Caco-2 (cell line): ENCODE measurements around the gene RWDD1. TPM values are rescaled to one million over a fixed set of nuclear protein-coding genes. Genes with fewer than 3 reads are reported as not detected.
A peak's percentile ranks its signal among the peaks of the same experiment; 100 is the strongest.

ENCODE experiments used
- BruUV-seq: library from RNA; stranded (reverse); fragments of 400-500 nt; replicated peaks from 2 replicates; lab custom pipeline; 2021; lab: Mats Ljungman, UMichigan
- CTCF ChIA-PET: fragments of 300-600 bp; sonication (Branson Sonifier 250); formaldehyde crosslinking; loops from one replicate; lab custom pipeline; 2022; ENCODE audit warnings: antibody characterized with exemption; lab: Charles Lee
- POLR2A ChIA-PET: fragments of 300-600 bp; sonication (Branson Sonifier 250); formaldehyde crosslinking; loops from one replicate; lab custom pipeline; 2022; ENCODE audit warnings: antibody characterized with exemption; lab: Charles Lee
- DNase-seq, 2 experiments: peaks; one replicate each; pipeline versions ENCODE4 v3.0.0 to v3.0.0-alpha.2; 2020 to 2022
- H3K27me3 ChIP-seq: replicated peaks from 2 replicates; pipeline ENCODE4 v1.6.0; 2011; ENCODE audit warnings: low read length; ENCODE audit not compliant: control insufficient read depth, insufficient read depth
- H3K36me3 ChIP-seq: 2 replicates; pipeline ENCODE4 v1.5.1; 2011; ENCODE audit warnings: low read length; ENCODE audit not compliant: control insufficient read depth, insufficient read depth
- H3K4me1 ChIP-seq: fragments of 250-450 bp; sonication (Bioruptor Pico); 2 replicates; pipeline ENCODE4 v1.5.1; 2020; ENCODE audit warnings: mild to moderate bottlenecking
- H3K4me3 ChIP-seq: 2 replicates; pipeline ENCODE4 v1.5.1; 2011; ENCODE audit warnings: low read depth, mild to moderate bottlenecking, control low read depth, low read length
- H3K9me3 ChIP-seq: fragments of 250-450 bp; sonication (Bioruptor Pico); 2 replicates; pipeline ENCODE4 v1.5.1; 2020; ENCODE audit warnings: mild to moderate bottlenecking, moderate library complexity
- H3K27ac Mint-ChIP-seq: one replicate; pipeline ENCODE4 v1.8.0; 2022; ENCODE audit warnings: mixed read lengths; ENCODE audit not compliant: unreplicated experiment
- H3K27me3 Mint-ChIP-seq: one replicate; pipeline ENCODE4 v1.8.0; 2022; ENCODE audit warnings: mixed read lengths; ENCODE audit not compliant: insufficient read depth, unreplicated experiment
- H3K36me3 Mint-ChIP-seq: one replicate; pipeline ENCODE4 v1.8.0; 2022; ENCODE audit warnings: mild to moderate bottlenecking, mixed read lengths; ENCODE audit not compliant: insufficient read depth, unreplicated experiment
- H3K4me1 Mint-ChIP-seq: one replicate; pipeline ENCODE4 v1.8.0; 2022; ENCODE audit warnings: low read depth, mixed read lengths; ENCODE audit not compliant: unreplicated experiment
- H3K4me3 Mint-ChIP-seq: one replicate; pipeline ENCODE4 v1.8.0; 2022; ENCODE audit warnings: mild to moderate bottlenecking, moderate library complexity, mixed read lengths; ENCODE audit not compliant: unreplicated experiment
- H3K9me3 Mint-ChIP-seq: one replicate; pipeline ENCODE4 v1.8.0; 2022; ENCODE audit warnings: mixed read lengths; ENCODE audit not compliant: unreplicated experiment
- intact Hi-C: fragments of 100-400 bp; cut with micrococcal nuclease; formaldehyde crosslinking; loops from one replicate; pipeline ENCODE4 v1.10.0; 2022; ENCODE audit not compliant: unreplicated experiment
- total RNA-seq: library from RNA; stranded (reverse); gene quantifications from 2 replicates; pipeline ENCODE4 v1.2.3, GENCODE V29; 2022
- TF ChIP-seq, protein P1 (sequence below), 2 experiments: fragments of 200-600 bp in 1 of 2; IDR thresholded peaks; 1 replicate in 1 of 2; 2 replicates in 1 of 2; pipeline versions ENCODE4 v1.5.1 to v1.8.0; 2011 to 2022; ENCODE audit warnings: antibody characterized with exemption in 1 of 2, control low read depth in 1 of 2, inconsistent platforms in 1 of 2, low read depth in 1 of 2, low read length in 1 of 2, mild to moderate bottlenecking in 1 of 2, moderate library complexity in 1 of 2; ENCODE audit not compliant: insufficient read depth in 1 of 2, severe bottlenecking in 1 of 2, unreplicated experiment in 1 of 2

Gene RWDD1
- total RNA-seq, 1 experiment from 2014 or later, result 35.0 TPM

DNA sequence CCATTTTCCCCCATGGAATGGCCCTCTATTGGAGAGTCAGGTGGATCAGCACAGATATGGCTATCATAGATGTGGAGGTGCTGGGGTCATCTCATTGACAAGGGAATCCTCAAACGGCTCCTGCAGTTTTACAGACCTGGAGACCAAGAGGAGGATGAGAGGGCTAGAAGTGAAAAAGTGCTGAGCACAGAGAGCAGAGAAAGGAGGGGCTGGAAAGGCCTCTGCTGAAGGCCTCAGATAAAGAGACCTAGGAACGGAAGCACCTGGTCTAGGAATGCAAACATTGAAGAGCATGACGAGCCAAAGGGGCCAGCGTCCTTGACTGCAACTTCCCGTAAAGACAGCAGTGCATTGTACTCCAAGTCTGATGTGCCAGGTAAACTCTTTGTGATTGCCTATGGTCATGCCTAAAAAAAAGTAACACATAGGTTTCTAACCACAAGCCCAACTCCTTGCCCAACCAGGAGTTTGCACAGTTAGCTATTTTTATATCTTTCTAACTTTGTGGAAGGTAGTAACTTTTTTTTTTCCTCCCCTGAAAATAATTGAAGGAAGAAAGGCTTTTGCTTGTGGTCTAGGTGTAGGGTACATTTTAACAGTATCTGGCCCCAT is 60.2 kb downstream of the RWDD1 start:
- Histone ChIP-seq H3K27me3 (no peaks in the 10 kb centered on the region), H3K36me3 (no peaks in the 10 kb centered on the region), H3K4me3 (no peak overlapping the region), H3K4me1 (no peaks in the 10 kb centered on the region), H3K9me3 (no peaks in the 10 kb centered on the region)
- TF ChIP-seq, protein P1, sequence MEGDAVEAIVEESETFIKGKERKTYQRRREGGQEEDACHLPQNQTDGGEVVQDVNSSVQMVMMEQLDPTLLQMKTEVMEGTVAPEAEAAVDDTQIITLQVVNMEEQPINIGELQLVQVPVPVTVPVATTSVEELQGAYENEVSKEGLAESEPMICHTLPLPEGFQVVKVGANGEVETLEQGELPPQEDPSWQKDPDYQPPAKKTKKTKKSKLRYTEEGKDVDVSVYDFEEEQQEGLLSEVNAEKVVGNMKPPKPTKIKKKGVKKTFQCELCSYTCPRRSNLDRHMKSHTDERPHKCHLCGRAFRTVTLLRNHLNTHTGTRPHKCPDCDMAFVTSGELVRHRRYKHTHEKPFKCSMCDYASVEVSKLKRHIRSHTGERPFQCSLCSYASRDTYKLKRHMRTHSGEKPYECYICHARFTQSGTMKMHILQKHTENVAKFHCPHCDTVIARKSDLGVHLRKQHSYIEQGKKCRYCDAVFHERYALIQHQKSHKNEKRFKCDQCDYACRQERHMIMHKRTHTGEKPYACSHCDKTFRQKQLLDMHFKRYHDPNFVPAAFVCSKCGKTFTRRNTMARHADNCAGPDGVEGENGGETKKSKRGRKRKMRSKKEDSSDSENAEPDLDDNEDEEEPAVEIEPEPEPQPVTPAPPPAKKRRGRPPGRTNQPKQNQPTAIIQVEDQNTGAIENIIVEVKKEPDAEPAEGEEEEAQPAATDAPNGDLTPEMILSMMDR (IDR thresholded peaks at IDR 0.05; ENCODE audit: insufficient read depth in 1 of 2, low read depth in 1 of 2, low read length in 1 of 2, severe bottlenecking in 1 of 2, unreplicated experiment in 1 of 2), result no peak
- H3K4me1 Mint-ChIP-seq, result no peaks in the 10 kb centered on the region
- BruUV-seq, result no TSS peak
- H3K4me3 Mint-ChIP-seq, result no peak overlapping the region
- H3K27ac Mint-ChIP-seq, result no peak overlapping the region
- ChIA-PET CTCF (no interaction called here), POLR2A (no interaction called here)
- H3K9me3 Mint-ChIP-seq, result no peaks in the 10 kb centered on the region
- no peaks in the 10 kb centered on the region for H3K27me3 Mint-ChIP-seq
- DNase-seq, result peak; percentile 9 to 46
- peaks cover 12% of the 10 kb centered on the region for H3K36me3 Mint-ChIP-seq
- intact Hi-C loops, result no loop called here

DNA sequence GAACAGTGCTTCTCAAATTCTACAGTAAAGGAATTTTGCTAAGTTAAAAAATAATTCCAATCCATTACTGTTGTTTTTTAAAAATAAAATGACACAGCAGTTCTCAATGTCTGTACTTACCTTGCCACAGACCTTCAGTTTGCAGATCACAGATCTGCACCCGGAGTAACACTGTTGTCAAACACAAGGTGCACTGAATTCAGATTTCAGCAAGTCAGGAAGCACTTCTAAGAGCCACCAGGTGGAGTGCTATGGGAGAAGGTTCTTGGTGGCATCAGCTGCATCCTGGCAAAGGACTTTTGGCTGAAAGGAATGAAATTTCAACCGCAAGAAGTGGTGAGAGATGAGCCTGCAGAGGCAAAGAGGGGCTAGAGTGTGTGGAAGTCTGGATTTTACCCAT is 62.4 kb downstream of the RWDD1 start:
- H3K9me3 ChIP-seq, result no peaks in the 10 kb centered on the region
- no TSS peak for BruUV-seq
- no peak overlapping the region for H3K4me3 Mint-ChIP-seq
- H3K27me3 ChIP-seq, result no peaks in the 10 kb centered on the region
- H3K9me3 Mint-ChIP-seq, result no peaks in the 10 kb centered on the region
- no peak overlapping the region for H3K27ac Mint-ChIP-seq
- ChIA-PET POLR2A (no interaction called here), CTCF (no interaction called here)
- H3K4me1 Mint-ChIP-seq, result no peaks in the 10 kb centered on the region
- DNase-seq, result peak in 1 of 2 experiments; percentile 14
- no peaks in the 10 kb centered on the region for H3K36me3 ChIP-seq
- peaks cover 20% of the 10 kb centered on the region for H3K36me3 Mint-ChIP-seq
- TF ChIP-seq, protein P1 (IDR thresholded peaks at IDR 0.05; ENCODE audit: insufficient read depth in 1 of 2, low read depth in 1 of 2, low read length in 1 of 2, severe bottlenecking in 1 of 2, unreplicated experiment in 1 of 2), result peak; percentile 38 to 51
- no peaks in the 10 kb centered on the region for H3K4me1 ChIP-seq
- H3K4me3 ChIP-seq, result no peak overlapping the region
- intact Hi-C loops, result no loop called here
- H3K27me3 Mint-ChIP-seq, result no peaks in the 10 kb centered on the region

Other genes with a start within 250 kb of the RWDD1 start
- 2.8 and 3.4 TPM in 2 replicates for gene DSE, start 200.6 kb upstream of the RWDD1 start, total RNA-seq
- gene CALHM6, start 110.1 kb upstream of the RWDD1 start, total RNA-seq, result not detected in 2 replicates
- 1.1 and 1.3 TPM in 2 replicates for gene CALHM5, start 59.9 kb upstream of the RWDD1 start, total RNA-seq
- gene TRAPPC3L, start 25.8 kb upstream of the RWDD1 start, total RNA-seq, result not detected in 2 replicates
- 1.8 and 3.4 TPM in 2 replicates for gene CALHM4, start 17.8 kb upstream of the RWDD1 start, total RNA-seq
- gene RSPH4A, start 45.0 kb downstream of the RWDD1 start, total RNA-seq, result 0.20 and 0.23 TPM in 2 replicates
- 14.0 and 14.3 TPM in 2 replicates for gene ZUP1, start 97.3 kb downstream of the RWDD1 start, total RNA-seq
- gene KPNA5, start 109.7 kb downstream of the RWDD1 start, total RNA-seq, result 12.0 and 12.2 TPM in 2 replicates
- gene FAM162B, start 194.2 kb downstream of the RWDD1 start, total RNA-seq, result not detected in 2 replicates